Osteoblast (primary cell): ENCODE measurements around the gene FBXO21. TPM values are rescaled to one million over a fixed set of nuclear protein-coding genes. Genes with fewer than 3 reads are reported as not detected.
"Not testable (repeated sequence)": the region's sequence is repeated elsewhere in the genome, so short reads cannot be mapped to it uniquely, and the experiment has no call there.

ENCODE experiments used
- DNase-seq: peaks from one replicate; pipeline ENCODE4 v3.0.0; 2011; ENCODE audit warnings: low spot score, mixed read lengths; ENCODE audit not compliant: insufficient read length; ENCODE audit errors: missing footprints
- H2AFZ ChIP-seq: 2 replicates; pipeline ENCODE4 v1.6.0; 2011; ENCODE audit warnings: mild to moderate bottlenecking, low read length
- H3K27ac ChIP-seq: 2 replicates; pipeline ENCODE4 v1.5.1; 2011; ENCODE audit warnings: mild to moderate bottlenecking, low read depth, low read length, moderate library complexity
- H3K27me3 ChIP-seq: 2 replicates; pipeline ENCODE4 v1.6.0; 2012; ENCODE audit warnings: mild to moderate bottlenecking, control low read depth, inconsistent platforms, low read length, moderate library complexity; ENCODE audit not compliant: insufficient read depth
- H3K36me3 ChIP-seq: 2 replicates; pipeline ENCODE4 v1.5.1; 2011; ENCODE audit warnings: mild to moderate bottlenecking, low read length, control low read depth, moderate library complexity; ENCODE audit not compliant: insufficient read depth
- H3K4me1 ChIP-seq: 2 replicates; pipeline ENCODE4 v1.5.1; 2011; ENCODE audit warnings: mild to moderate bottlenecking, low read length, control low read depth, moderate library complexity; ENCODE audit not compliant: insufficient read depth
- H3K4me2 ChIP-seq: 2 replicates; pipeline ENCODE4 v1.6.0; 2011; ENCODE audit warnings: mild to moderate bottlenecking, low read length; ENCODE audit not compliant: insufficient read depth
- H3K4me3 ChIP-seq: fragments of 200-600 bp; sonication (generic); 3 replicates; pipeline ENCODE4 v1.5.1; 2012; ENCODE audit warnings: mild to moderate bottlenecking, low read length, inconsistent platforms; ENCODE audit not compliant: insufficient read depth
- H3K79me2 ChIP-seq: 2 replicates; pipeline ENCODE4 v1.6.0; 2012; ENCODE audit warnings: mild to moderate bottlenecking, low read length, control low read depth, inconsistent platforms; ENCODE audit not compliant: insufficient read depth
- H3K9me3 ChIP-seq: 2 replicates; pipeline ENCODE4 v1.5.1; 2011; ENCODE audit warnings: low read depth, low read length, control low read depth
- H4K20me1 ChIP-seq: 2 replicates; pipeline ENCODE4 v1.6.0; 2012; ENCODE audit warnings: mild to moderate bottlenecking, low read length, control low read depth; ENCODE audit not compliant: insufficient read depth
- CTCF ChIP-seq: IDR thresholded peaks from 2 replicates; pipeline ENCODE4 v1.5.1; 2011; ENCODE audit warnings: mild to moderate bottlenecking, low read depth, low read length, moderate library complexity; ENCODE audit errors: extremely low read depth
- total RNA-seq: library from RNA; depleted of rRNA; stranded (reverse); fragments of >200 nt; gene quantifications from 2 replicates; pipeline ENCODE4 v1.2.3, GENCODE V29; 2012

FBXO21 gene
- total RNA-seq, 1 donor: 81.1 TPM

DNA sequence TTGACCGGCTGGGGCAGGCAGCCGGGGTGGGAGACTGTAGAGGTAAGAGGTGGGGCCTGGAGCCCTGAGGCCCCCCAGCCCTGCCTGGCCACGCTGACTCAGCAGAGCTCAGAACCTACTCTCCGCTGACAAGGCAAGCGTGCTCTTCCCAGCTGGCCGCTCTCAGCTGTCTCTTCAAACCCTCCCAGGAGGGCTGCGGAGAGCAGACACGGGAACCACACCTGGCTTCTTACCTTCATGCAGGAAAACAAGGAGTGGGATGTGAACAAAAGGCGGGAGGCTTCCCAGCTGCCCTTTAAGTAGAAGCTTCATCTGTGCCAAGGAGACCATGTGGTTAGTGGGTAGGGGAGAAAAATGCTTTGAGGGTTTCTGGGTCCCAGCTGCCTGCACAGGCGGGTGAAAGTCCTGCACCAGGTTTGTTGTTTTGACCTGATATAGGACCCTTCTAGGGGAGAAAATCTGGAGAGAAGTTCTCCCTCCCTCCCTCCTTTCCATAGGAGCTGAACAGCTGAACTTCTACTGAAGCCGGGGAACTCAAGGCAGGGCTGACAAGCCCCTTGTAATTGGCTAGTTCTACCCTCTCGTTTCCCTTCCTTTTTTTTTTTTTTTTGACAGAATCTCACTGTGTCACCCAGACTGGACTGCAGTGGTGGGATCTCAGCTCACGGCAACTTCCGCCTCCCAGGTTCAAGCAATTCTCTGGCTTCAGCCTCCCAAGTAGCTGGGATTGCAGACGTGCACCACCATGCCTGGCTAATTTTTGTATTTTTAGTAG lies 78.3 kb downstream of the FBXO21 start:
- no peak overlapping the region for H3K4me3 ChIP-seq
- no peak overlapping the region for H2AFZ ChIP-seq
- H3K27me3 ChIP-seq: peaks cover 2% of the 10 kb centered on the region
- H3K4me1 ChIP-seq: no peaks in the 10 kb centered on the region
- no peak overlapping the region for H3K27ac ChIP-seq
- no peaks in the 10 kb centered on the region for H4K20me1 ChIP-seq
- no peak overlapping the region for H3K4me2 ChIP-seq
- no peaks in the 10 kb centered on the region for H3K9me3 ChIP-seq
- no peaks in the 10 kb centered on the region for H3K36me3 ChIP-seq
- no peak for TF ChIP-seq CTCF
- DNase-seq: no peak
- H3K79me2 ChIP-seq: no peaks in the 10 kb centered on the region

DNA sequence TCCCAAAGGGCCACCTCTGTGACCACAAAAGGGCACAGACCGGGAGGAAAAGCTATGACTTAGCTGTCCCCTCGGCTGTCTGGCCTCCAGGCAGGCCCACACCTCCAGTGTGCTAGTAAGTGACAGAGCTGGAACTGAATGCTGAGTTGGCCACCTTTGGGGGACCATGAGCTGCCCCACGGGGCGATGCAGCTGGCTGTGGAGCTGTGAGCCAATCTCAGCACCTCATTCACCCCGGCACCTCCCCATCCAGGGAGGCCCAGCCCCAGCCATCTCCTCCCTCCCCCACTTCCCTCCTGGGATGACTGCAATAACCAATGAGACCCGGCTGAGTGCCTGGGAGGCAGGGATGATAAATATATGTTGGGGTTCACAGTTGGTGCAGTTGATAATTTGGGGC lies 78.9 kb downstream of the FBXO21 start:
- no peak for TF ChIP-seq CTCF
- H4K20me1 ChIP-seq: no peaks in the 10 kb centered on the region
- H3K4me1 ChIP-seq: no peaks in the 10 kb centered on the region
- H3K9me3 ChIP-seq: no peaks in the 10 kb centered on the region
- no peak overlapping the region for H3K4me2 ChIP-seq
- DNase-seq: no peak
- peaks cover 2% of the 10 kb centered on the region for H3K27me3 ChIP-seq
- no peaks in the 10 kb centered on the region for H3K36me3 ChIP-seq
- H2AFZ ChIP-seq: no peak overlapping the region
- no peaks in the 10 kb centered on the region for H3K79me2 ChIP-seq
- H3K4me3 ChIP-seq: no peak overlapping the region
- H3K27ac ChIP-seq: no peak overlapping the region

GRCh38 chr12:117109943-117110635 lies 80.2 kb downstream of the FBXO21 start:
- TF ChIP-seq CTCF: no peak
- H3K36me3 ChIP-seq: no peaks in the 10 kb centered on the region
- H3K9me3 ChIP-seq: no peaks in the 10 kb centered on the region
- no peak overlapping the region for H3K4me3 ChIP-seq
- no peaks in the 10 kb centered on the region for H4K20me1 ChIP-seq
- no peak overlapping the region for H3K4me2 ChIP-seq
- no peak for DNase-seq
- H3K27me3 ChIP-seq: peaks cover 2% of the 10 kb centered on the region
- no peaks in the 10 kb centered on the region for H3K4me1 ChIP-seq
- H3K79me2 ChIP-seq: no peaks in the 10 kb centered on the region
- no peak overlapping the region for H2AFZ ChIP-seq
- no peak overlapping the region for H3K27ac ChIP-seq

DNA sequence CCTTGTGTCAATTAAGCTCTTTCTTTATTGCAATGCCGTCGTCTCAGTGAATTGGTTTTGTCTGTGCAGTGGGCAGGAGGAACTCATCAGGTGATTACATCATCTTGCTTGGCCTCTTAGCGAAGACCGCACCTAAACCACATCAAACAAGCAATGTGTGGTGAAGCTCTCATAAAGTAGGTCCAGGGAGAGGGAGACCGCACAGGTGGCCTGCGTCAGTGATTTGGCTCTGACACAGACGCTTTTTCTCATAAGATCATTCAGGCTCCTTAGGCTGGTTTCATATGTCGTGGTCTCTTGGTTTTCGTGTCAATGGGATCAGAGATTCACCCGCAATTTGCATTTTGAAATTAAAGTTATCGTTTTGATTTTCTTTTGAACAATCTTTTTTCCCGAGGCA lies 84.4 kb downstream of the FBXO21 start:
- Histone ChIP-seq H3K9me3 (no peaks in the 10 kb centered on the region), H3K79me2 (no peaks in the 10 kb centered on the region)

DNA sequence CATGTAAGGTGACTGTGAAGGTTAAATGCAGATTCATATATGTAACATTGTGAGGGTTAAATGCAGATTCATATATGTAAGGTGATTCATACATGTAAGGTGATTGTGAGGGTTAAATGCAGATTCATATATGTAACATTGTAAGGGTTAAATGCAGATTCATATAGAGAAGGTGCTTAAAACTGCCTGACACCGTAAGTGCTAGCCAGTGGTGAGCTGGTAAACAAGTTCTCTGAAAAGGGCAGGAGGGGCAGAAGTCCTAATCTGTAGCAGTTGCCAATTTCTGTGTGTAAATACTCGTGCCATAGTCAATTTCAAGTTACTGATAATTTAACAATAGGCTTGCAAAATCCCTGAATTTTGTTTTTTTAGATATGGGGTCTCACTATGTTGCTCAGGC lies 86.3 kb downstream of the FBXO21 start:
- H3K4me1 ChIP-seq, H2AFZ ChIP-seq, H3K4me2 ChIP-seq, DNase-seq, H3K9me3 ChIP-seq, H3K79me2 ChIP-seq, H3K36me3 ChIP-seq, H3K27ac ChIP-seq, H4K20me1 ChIP-seq, H3K4me3 ChIP-seq: not testable (repeated sequence)
- peaks cover 30% of the 10 kb centered on the region for H3K27me3 ChIP-seq

More for the DNA sequence above, 84.4 kb downstream of the FBXO21 start:
- Histone ChIP-seq H3K4me3 (no peak overlapping the region), H3K36me3 (no peaks in the 10 kb centered on the region), H3K27me3 (peaks cover 13% of the 10 kb centered on the region), H3K4me2 (no peak overlapping the region), H2AFZ (no peak overlapping the region), H3K4me1 (no peaks in the 10 kb centered on the region), H4K20me1 (no peaks in the 10 kb centered on the region), H3K27ac (no peak overlapping the region)
- TF ChIP-seq CTCF: no peak
- no peak for DNase-seq
